CD4-positive, alpha-beta T cell treated with Interleukin-15 for 4 hours (primary cell): ENCODE data around the gene GINS2.

Source experiments
- DNase-seq: peaks from one replicate; pipeline ENCODE4 v3.0.0-alpha.2; 2020; ENCODE audit warnings: low spot score

Gene GINS2

DNA sequence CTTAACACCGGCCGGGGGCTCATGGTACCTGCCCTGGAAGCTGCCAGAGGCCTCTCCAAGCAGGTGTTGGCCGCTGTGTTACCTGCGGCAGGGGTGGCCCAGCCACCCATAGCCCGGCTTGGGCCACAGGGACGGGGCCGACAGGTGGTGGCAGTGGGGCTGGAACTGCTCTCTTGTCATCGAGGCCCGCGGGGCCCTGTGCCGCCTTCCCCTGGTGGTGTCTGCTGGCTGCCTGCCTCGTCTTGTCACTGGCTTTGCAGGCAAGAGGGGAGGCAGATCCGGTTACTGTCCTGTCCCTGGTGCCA, 48.5 kb downstream of the GINS2 start:
- no peak for DNase-seq

DNA sequence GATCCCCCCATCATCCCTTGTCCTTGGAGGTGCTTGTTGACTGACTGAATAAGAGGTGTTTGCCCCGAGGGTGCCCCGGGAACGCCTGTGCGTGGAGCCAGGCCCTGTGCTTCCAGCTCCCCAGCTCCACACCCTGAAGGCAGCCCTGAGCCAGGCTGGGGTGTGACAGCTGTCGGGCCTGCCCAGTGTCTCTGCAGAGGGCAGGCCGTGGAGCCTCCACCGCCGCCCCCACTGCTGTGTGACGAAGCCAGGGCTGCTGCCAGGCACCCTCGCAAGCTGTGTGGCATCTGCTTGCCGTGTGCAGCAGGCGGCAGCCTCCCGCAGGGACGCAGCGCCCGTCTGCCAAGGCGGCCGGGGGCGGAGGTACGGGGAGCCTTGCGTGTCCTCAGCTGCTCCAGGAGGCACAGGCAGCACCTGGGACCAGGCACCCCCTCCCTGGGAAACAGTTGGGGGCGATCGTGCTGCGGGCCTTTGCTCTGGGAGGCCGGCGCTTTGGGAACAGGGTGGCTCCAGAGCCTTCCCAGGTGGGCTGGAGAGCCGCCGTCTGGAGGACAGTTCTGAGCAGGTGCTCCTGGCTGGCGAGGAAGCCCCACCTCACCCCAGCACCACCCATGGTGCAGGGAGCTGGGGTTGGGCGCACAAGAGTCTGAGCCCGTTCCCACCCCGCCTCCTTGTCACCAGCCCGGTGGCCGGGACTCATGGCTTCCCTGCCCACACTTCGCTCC, 49.1 kb downstream of the GINS2 start:
- DNase-seq: no peak

DNA sequence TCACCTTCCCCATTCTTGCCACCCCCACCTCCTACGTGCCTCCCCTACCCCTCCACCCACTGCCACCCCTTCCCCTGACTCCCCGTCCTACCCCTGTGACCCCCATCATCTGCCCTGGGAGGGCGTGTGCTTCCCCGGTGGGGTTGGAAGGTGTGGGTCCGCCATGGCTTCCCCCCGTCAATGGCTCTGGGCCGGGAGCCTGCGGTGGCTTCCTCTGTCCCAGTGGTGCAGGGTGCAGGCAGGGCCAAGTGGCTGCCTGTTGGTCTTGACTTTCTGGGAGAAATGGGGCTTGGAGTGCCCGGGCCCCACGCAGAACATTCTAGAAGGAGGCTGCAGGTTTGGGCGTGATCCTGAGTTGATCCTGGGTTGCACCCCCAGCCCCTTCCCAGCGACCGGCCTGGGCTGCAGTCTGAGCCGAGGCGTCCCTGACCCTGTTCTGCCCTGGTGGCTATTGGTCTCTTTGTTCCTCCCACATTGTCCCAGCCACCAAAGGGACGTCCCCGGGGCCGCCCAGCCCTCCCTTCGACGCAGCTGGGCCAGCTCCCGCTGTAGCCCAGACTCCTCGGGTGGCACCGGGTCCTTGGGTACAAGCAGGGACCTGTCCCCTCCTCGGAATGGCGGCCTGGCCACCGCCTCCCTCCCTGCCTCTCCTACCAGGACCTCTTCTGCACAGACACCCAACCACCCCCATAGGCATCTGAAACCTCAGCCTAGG, 49.9 kb downstream of the GINS2 start:
- no peak for DNase-seq

DNA sequence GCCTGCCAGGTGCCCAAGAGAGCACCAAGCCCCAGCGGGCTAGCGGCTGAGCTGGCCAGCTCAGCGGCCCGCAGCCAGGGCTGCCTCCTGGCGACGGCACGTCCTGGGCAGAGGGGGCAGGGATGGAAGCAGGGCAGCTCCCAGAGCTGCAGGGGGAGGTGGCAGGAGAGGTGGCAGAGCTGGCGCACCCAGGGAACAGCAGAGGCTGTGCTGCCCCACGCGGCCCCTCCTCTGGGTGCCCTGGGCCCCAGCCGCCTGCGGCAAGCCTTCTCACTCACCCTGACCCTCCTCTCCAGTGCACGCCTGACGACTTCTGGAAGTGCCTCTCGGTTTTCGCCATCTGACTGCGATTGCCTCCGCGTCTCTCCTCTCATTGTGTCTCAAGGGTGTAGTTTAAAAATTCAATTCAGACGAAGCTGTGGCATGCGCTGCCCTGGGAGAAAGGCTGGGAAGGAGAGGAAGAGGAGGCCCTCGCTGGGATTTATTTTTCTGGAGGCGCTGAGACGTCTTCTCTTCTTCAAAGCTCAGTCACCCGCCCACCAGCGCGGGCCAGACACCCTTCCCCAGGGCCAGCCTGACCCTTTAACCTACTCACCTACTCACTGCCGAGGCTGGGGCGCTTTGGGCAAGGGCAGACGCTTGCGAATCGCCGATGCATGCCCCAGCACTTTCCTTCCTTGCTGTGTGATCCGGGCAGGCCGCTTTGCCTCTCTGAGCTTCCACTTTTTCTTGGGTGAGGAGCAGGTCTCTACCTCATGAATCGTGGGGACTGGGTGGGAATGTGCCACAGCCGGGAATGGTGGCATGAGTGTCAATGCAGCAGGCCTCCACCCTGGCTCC, 50.7 kb downstream of the GINS2 start:
- no peak for DNase-seq

DNA sequence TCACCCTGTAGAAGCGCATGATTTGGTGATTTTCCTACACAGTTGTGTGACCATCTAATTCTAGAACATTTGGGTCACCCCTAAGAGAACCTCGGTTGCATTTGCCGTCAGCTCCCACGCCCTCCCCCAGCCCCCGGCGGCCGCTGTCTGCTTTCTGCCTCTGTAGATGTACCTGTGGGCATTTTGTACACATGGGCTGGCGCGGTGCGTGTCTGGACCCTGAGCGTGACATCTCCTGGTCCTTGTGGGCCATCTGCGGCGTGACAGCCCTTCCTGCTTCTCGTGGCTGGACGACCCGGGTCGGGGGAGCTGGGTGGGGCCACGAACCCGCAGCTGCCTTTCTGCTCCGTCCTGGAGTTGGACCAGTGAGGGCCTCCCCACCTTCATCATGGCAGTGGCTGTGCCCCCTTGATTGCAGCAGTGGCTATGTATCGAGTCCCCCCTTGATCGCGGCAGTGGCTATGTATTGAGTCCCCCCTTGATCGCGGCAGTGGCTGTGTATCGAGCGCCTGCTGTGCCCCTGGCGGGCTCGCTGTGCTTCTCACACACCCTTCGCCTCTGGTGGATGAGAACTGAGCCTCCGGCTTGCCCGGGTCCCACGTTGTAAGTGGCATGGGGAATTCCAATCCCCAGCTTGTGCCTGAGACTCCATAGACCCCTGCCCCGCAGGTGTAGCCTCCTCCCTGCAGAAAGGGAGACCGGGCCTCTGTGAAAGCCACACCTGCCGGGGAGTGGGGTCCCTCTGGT, 51.5 kb downstream of the GINS2 start:
- DNase-seq: no peak

DNA sequence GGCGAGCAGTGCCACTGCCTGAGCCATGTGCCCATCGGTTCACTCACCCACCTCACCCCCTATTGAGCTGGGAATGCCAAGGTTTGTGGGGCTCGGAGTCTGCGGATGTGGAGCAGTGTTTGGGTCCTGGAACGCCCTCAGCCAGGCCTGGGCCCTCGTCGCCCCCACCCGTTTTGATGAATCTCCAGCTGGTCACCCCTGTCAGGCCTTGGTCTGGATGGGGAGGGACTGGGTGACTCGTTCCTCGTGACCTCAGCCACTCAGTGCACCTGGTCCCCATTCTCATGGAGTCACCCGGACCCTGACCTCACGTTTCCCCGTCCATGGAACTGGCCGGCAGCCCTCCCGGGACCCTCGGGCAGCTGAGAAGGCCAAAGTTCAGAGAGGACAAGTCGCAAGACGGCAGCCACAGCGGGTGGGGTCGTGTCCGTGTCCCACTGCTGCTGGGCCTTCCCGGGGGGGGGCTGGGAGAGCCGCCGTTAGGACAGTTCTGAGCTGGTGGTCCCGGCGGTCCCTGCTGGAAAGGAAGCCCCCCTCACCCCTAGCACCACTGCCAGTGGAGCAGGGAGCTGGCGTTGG, 52.4 kb downstream of the GINS2 start:
- DNase-seq: no peak

DNA sequence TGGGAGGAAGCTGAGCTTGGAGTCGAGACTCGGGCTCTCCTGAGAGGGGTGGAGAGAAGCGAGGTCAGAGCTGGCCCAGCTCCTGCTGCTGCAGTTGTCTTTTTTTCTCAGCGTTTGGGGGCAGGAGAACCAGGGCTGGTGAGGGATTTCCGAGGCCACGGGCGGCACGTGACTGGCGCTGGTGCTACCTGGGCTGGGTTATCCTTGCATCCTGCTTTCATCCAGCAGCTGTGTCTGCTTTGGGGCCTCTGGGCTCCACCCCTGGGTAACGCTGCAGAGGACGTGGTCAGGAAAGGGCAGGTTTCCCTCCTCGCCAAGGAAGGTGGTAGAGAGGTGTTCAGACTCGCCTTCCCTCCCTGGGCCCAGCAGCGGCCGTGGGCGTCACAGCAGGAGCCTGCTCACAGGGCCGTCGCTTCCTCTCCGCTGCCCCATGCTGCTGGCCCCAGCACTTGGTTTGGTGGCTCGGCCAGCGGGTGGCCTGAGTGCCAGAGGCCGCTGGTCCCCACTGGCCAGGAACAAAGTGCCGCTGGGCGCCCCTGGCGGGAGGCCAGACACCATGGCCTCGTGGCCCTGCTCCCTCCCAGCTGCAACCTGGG, 53.1 kb downstream of the GINS2 start:
- DNase-seq: no peak

DNA sequence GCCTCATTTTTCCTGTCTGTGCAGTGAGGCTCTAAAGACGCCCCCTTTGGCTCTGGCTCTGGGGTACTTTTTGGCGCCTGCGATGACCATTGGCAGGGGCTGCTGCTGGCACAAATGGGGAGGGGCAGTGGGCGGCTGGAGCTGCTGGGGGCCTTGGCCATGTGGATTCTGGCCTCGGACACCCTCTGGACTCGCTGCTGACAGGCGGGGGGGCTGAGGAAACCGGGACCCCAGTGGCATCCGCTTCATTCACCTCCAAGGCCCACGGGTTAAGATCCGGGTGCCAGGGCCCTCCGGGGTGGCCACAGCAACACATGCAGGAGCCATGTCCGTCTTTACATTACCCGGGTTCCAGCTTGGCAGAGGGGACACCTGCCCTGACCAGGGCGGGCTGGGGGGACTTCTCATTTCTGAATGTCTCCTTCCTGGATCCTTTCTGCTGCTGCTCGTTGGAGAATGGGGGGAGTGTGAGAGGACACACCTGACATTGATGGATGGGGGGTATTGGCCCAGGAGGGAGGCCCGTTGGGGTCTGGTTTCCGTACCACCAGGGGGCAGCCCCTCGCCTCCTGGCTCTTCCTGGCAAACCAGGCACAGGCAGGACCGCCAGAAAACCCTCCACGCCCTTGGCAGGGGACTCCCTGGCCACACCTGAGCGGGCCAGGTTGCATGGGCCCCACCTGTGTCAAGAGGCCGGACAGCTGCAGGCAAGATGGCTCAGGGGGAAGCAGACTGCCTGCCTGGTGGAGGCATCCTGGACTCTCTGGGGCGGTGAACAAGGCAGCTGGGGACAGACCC, 53.8 kb downstream of the GINS2 start:
- DNase-seq: no peak

DNA sequence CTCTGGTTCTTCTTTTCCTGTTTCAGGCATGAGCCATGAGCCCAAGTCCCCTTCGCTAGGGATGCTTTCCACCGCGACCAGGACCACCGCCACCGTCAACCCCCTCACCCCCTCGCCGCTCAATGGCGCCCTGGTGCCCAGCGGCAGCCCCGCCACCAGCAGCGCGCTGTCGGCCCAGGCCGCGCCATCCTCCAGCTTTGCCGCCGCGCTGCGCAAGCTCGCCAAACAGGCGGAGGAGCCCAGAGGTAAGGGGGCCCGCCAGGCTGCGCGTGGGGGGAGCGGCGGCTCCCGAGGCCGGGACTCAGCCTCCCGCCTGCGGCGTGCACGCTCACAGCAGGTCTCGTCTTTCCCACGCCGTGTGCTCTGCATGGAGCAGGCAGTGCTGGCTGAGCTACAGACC, 54.9 kb downstream of the GINS2 start:
- DNase-seq: no peak

DNA sequence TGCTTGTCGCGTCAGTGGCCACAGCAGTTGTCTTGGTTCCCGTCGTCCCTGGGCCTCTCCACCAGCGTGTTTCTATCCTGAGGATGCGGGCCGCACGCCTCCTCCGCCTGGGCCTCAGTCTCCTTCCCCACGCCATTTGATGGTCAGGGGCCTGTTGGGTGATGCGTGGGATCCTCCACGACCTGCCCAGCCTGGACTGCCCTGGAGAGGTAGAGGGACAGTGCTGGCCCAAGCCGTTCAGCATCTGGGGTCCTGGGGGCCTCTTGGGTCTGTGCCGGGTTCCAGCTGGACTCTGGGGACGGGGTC, 55.4 kb downstream of the GINS2 start:
- no peak for DNase-seq

DNA sequence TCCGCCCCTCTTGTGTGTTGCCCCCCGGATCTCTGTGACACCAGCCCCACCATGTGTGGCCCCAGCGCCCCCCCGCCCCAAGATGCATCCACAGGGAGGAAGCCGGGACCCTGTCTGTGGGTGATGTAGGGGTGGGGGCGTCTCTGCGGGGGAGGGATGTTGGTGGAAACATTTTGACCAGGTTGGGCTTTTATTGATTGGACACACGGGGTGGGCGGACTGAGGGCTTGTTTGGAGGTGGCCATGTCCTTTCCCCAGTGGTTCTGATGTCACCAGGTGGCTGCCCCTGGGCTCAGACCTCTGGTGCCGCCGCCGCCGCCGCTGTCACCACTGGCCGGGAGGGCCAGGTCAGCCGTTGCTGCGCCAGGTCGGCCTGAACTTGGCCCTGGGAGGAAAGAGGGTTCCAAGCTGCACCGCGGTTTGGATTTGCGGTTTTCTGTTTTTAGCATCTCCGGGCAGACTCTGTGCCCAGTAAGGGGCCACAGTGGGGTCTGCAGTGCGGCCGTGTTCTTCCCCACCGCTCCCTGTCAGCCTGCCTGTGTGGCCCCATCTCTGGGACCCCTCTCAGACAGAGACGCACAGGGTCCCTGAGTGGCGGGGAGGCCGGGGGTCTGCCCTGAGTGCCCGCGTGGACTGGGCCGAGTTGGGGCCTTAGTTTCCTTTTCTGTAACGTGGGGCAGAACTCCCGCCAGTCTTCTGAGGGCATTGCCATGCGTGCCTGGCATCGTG, 55.9 kb downstream of the GINS2 start:
- no peak for DNase-seq

DNA sequence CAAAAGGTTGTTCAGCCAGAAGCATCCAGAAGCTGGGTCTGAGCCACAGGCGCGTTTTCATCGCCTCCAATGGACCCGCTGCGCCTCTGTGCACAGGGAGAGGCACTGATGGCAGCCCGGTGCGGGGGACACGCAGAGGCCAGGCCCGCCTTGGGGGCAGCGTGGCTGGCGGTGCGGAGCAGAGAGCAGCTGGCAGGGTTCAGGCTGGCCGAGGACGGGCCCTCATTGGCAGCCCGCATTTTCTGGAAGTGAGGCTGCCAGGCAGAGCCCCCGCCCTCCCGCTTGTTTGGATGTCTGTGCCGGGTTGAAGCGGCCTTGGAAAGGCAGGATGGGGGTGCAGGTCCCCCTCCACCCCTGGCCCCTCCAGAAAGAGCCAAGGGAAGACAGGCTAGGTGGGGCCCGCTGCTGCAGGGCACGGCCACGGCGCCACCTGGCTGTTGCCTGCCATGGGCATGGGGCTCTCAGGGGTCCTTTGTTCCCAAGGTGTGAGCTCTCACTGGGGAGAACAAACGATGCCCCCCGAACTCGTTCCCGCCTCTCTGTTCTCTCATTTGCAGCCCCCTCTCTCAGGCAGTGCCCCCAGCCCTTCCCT, 56.9 kb downstream of the GINS2 start:
- no peak for DNase-seq

DNA sequence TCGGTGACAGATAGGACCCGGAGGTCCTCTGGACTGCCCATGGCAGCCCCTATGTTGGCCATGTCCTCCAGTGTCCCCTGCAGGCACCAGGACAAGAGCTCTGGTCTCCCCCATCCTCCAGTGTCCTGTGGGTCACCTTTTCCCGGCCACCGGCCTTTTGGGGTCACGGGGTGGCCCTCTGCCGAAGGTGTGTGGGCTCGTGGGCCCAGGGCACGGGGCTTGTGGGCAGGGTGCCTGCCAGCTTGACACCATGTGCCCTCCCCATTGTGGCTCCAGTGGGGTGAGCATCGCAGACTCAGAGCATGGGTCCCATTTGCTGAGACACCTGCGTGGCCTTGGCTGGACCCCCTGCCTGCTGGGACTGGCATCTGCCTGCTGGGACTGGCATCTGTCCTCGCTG, 57.5 kb downstream of the GINS2 start:
- no peak for DNase-seq

DNA sequence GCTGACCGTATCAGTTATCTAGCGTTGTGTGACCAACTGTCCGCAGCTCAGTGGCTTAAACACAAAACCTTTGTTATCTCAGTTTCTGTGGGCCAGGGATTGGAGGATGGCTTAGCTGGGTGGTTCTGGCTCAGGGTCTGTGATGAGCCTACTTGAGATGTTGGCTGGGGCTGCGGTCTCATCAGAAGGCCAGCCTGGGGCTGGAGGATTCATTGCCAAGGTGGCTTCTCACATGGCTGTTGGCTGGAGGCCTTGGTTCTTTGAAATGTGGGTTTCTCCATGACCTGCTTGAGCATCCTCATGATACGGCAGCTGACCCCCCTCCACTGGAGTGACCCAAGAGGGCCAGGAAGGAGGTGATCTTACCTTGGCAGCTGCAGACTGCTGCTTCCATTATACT, 58.9 kb downstream of the GINS2 start:
- DNase-seq: no peak

DNA sequence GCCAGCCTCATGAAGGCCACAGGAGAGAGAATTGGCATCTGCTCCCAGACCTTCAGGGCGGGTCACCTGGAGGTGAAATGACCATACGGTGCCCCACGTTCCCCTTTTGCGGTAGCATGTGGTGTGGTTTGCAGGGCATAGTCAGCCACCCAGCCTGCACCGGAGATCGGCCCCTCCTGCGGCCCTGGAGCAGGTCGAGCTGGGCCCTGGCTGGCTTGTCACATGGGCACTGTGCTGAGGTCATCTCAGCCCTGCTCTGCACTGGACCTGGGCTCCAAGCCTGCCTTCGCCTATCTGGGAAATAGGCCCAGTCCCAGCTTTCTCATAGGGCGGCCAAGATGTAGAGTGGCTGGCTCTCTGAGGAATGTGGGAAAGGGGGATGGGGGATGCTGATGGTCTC, 59.4 kb downstream of the GINS2 start:
- DNase-seq: no peak

DNA sequence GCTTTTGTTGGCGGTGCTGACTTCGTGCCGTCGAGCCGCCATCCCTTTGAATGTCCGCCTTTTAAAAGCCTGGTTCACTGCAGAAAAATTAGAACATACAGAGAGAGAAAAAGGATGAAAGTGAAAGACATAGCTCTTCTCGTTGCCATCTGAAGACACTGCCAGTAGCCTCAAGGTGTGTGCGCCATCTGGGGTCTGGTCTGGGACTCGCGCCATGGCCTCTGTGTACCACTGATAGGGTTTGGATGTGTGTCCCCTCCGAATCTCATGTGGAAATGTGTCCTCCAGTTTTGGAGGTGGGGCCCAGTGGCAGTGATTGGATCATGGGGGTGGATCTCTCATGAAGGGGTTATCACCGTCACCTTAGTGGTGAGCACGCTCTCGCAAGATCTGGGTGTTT, 60.1 kb downstream of the GINS2 start:
- DNase-seq: no peak

DNA sequence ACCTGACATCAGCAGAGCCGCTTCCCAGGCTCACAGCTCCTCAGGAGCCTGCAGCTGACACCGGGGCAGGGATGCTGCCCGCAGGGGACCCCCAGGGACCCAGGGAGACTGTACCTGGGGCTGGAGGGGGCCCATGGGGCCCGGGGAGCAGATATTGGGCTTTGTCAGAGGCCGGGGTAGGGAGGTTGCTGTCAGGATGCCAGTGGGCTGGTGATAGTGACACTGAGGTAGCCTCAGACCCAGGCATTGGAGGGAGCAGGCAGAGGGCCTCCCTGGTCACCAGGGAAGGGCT, 60.5 kb downstream of the GINS2 start:
- DNase-seq: no peak

DNA sequence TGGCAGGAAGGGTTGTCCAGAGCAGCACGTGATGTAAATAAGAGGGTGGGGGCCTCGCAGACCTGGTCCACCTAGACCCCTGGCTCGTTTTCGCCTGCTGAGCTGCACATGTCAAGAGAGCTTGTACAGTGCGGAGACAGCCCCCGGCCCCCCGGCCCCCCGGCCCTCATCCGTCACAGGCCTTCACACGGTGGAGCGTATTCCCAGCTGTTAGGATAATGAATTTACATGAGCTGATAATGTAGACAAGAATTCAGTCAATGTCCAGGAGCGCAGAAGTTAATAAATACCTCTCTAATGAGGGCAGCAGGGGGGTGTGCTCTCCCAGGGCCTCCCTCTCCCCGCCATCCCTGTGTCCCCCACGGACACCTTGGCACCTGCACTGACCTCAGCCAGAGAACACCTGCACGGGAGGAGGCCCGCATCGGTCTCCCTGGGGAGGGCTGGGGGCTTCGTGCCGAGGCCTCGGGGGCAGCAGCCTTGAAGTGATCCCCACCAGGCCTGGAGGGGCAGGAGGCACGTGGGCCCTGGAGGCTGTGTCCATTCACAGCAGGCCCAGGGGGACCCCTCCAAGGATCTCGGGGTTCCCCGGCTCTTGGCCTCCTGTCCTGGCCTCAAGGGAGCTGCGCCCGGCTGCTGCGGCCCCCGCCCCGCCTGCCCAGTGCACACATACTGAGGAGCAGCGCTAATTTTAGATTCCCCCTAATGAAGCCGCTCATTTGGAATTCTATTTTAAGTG, 61.1 kb downstream of the GINS2 start:
- DNase-seq: no peak

DNA sequence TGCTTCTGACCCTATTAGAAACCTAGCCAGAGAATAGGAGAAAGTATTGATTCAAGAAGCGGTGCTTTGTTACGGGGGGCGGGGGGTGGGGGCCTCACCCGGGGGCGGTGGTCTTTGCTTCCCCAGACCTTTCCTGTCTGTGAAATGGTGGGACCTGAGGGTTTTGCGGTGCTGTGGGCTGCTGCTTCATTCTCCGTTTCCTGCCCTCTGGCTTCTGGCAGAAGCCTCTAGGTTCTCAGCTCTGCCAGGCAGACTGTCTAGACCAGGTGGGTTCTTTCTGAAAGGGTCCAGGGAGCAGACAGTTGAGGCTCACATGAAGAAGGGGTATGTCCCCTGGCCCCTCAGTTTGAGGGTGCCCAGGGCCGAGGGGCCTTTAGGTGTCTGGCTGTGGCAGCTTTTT, 61.7 kb downstream of the GINS2 start:
- DNase-seq: no peak
